ENCODE results near the gene TSKU. TPM values are rescaled to one million over a fixed set of nuclear protein-coding genes. Genes with fewer than 3 reads are reported as not detected.

Gene TSKU
- total RNA-seq, 4 donors from 2014 or later, result 19.1 to 60.6 (median 47.1) TPM

DNA sequence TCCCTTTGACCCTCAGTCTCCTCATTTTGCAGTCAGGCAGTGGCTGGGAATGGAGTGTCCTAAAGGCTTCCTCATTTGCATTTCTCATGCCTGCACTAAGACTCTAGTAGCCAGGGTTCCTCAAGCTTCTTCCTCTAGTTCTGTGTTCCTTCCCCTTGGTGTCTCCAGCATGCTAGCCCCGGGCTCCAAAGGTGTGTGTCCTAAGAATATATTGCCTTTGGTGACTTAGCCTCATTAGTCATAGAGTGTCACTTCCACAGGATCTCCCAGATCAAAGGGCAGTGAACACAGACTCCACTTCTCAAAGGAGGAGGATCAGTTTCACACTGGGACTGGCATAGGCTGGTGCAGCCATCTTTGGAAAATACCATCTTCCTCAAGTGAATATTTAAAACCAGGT lies 56.2 kb downstream of the TSKU start:
- intact Hi-C loops (cut with DNase I), result no loop called here

DNA sequence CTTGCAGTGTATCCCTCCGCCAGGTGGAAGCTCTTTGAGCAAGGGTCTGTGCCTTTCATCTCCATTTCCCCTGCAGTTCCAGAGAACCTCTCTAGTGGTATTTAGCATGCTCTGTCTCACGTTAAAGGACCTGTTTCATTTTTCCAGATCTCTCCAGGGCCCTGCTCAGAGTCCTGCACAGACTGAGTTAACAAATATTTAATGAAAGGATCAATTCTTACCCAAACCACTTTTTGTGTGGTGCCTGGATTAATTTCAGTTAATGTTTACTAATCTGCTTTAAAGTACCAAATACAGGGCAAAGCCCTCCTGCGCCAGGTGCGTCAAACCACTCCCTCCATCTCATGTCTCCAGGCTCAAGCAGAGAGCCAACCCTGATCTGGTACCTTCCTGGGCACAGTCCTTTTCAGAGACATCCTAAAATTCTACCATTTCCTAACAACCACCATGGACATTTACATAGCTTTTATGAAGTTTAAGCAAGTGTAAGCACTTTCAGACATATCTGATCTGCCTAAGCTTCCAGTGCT lies 58.8 kb downstream of the TSKU start:
- TF ChIP-seq POLR2AphosphoS5 (IDR thresholded peaks at IDR 0.05), result no peak
- TF ChIP-seq EP300 (IDR thresholded peaks at IDR 0.05), result no peak
- TF ChIP-seq POLR2A (IDR thresholded peaks at IDR 0.05; ENCODE audit: low read depth), result no peak
- TF ChIP-seq, protein P1, sequence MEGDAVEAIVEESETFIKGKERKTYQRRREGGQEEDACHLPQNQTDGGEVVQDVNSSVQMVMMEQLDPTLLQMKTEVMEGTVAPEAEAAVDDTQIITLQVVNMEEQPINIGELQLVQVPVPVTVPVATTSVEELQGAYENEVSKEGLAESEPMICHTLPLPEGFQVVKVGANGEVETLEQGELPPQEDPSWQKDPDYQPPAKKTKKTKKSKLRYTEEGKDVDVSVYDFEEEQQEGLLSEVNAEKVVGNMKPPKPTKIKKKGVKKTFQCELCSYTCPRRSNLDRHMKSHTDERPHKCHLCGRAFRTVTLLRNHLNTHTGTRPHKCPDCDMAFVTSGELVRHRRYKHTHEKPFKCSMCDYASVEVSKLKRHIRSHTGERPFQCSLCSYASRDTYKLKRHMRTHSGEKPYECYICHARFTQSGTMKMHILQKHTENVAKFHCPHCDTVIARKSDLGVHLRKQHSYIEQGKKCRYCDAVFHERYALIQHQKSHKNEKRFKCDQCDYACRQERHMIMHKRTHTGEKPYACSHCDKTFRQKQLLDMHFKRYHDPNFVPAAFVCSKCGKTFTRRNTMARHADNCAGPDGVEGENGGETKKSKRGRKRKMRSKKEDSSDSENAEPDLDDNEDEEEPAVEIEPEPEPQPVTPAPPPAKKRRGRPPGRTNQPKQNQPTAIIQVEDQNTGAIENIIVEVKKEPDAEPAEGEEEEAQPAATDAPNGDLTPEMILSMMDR (IDR thresholded peaks at IDR 0.05), result no peak

More for the DNA sequence above, 56.2 kb downstream of the TSKU start:
- no peak for DNase-seq (ENCODE audit: extremely low spot score)
- no peaks in the 10 kb centered on the region for H3K9me3 ChIP-seq
- H3K27me3 ChIP-seq, result peaks cover 0 to 11% (median 0%) of the 10 kb centered on the region in 4 donors
- H3K4me3 ChIP-seq, result no peak overlapping the region
- TF ChIP-seq EP300 (IDR thresholded peaks at IDR 0.05) (no peak), POLR2A (IDR thresholded peaks at IDR 0.05; ENCODE audit: low read depth) (no peak), POLR2AphosphoS5 (IDR thresholded peaks at IDR 0.05) (no peak)
- TF ChIP-seq, protein P1 (IDR thresholded peaks at IDR 0.05), result no peak
- H3K27ac ChIP-seq (replicated peaks in 1 of 4), result no peak overlapping the region
- peaks cover 9 to 28% (median 21%) of the 10 kb centered on the region in 4 donors for H3K4me1 ChIP-seq
- no peaks in the 10 kb centered on the region for H3K36me3 ChIP-seq
- 63% methylated on average over 1 of the region's 1 CpG for WGBS

DNA sequence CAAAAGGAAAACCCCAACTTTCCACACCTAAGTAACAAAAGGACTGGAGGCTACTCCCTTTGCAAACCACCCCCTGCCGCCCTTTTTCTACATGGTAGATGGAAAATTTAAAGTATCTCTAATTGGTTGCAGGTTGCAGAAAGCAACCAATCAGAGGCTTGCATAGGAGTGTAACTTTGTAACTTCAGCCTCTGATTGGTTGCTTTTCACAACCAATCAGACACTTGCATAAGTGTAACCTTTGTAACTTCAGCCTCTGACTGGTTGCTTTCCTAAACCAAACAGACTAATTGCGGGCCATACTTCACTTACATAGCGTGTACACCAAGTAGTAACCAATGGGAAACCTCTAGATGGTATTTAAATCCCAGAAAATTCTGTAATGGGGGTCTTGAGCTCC lies 60.8 kb downstream of the TSKU start:
- H3K36me3 ChIP-seq, result no peaks in the 10 kb centered on the region
- no peak overlapping the region for H3K4me3 ChIP-seq
- no peak for DNase-seq (ENCODE audit: extremely low spot score)
- intact Hi-C loops (cut with DNase I), result no loop called here
- no peak overlapping the region for H3K27ac ChIP-seq (replicated peaks in 1 of 4)
- TF ChIP-seq POLR2AphosphoS5 (IDR thresholded peaks at IDR 0.05) (no peak), POLR2A (IDR thresholded peaks at IDR 0.05; ENCODE audit: low read depth) (no peak), EP300 (IDR thresholded peaks at IDR 0.05) (no peak)
- TF ChIP-seq, protein P1 (IDR thresholded peaks at IDR 0.05), result no peak
- H3K27me3 ChIP-seq, result peaks cover 0 to 11% (median 0%) of the 10 kb centered on the region in 4 donors
- 94% methylated on average over 3 of the region's 3 CpGs for WGBS
- H3K4me1 ChIP-seq, result peaks cover 0 to 9% (median 7%) of the 10 kb centered on the region in 4 donors
- H3K9me3 ChIP-seq, result no peaks in the 10 kb centered on the region

More for the DNA sequence above, 58.8 kb downstream of the TSKU start:
- Histone ChIP-seq H3K4me3 (no peak overlapping the region), H3K9me3 (no peaks in the 10 kb centered on the region), H3K4me1 (peaks cover 3 to 17% (median 10%) of the 10 kb centered on the region in 4 donors), H3K27ac (replicated peaks in 1 of 4) (no peak overlapping the region), H3K36me3 (no peaks in the 10 kb centered on the region), H3K27me3 (peaks cover 0 to 11% (median 0%) of the 10 kb centered on the region in 4 donors)
- intact Hi-C loops (cut with DNase I), result no loop called here
- WGBS, result 89% methylated on average over 4 of the region's 4 CpGs
- no peak for DNase-seq (ENCODE audit: extremely low spot score)

DNA sequence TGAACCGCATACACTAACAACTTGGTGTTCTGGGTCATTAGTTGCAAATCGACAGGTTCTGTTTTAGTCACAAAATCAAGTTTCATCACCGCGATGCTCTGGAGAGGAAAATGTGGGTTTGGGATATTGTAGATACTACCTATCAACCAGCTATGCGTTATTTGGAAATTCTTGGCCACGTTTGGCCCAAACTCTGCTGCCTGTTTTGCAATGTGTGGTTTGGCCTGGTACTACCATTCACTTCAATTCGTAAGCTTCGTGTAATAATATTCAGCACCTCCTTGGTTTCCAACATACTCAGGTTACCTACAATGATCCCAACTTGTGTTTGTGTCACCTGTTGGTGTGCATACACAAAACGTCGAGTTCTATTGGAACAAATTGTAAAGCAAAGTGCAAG lies 61.4 kb downstream of the TSKU start:
- intact Hi-C loops (cut with DNase I), result no loop called here
- no peak for DNase-seq (ENCODE audit: extremely low spot score)
- H3K9me3 ChIP-seq, result no peaks in the 10 kb centered on the region
- H3K27me3 ChIP-seq, result peaks cover 0 to 11% (median 0%) of the 10 kb centered on the region in 4 donors
- H3K4me1 ChIP-seq, result peaks cover 0 to 9% (median 7%) of the 10 kb centered on the region in 4 donors
- no peak overlapping the region for H3K4me3 ChIP-seq
- TF ChIP-seq POLR2AphosphoS5 (IDR thresholded peaks at IDR 0.05) (no peak), POLR2A (IDR thresholded peaks at IDR 0.05; ENCODE audit: low read depth) (no peak)
- TF ChIP-seq, protein P1 (IDR thresholded peaks at IDR 0.05), result no peak
- no peaks in the 10 kb centered on the region for H3K36me3 ChIP-seq
- 89% methylated on average over 10 of the region's 10 CpGs for WGBS
- H3K27ac ChIP-seq (replicated peaks in 1 of 4), result no peak overlapping the region

DNA sequence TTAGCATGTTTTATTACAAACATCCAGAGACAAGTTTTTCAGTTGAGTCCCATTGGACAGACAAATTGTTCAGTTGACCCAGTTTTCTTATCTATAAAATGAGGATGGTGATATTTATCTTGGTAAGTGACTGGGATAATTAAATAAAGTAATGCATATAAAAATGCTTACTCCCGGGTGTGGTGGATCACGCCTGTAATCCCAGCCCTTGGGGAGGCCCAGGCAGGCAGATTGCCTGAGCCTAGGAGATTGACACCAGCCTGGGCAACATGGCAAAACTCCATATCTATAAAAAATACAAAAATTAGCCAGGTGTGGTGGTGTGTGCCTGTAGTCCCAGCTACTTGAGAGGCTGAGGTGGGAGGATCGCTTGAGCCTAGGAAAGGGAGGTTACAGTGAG lies 61.9 kb downstream of the TSKU start:
- Histone ChIP-seq H3K4me1 (peaks cover 0 to 9% (median 8%) of the 10 kb centered on the region in 4 donors), H3K27ac (replicated peaks in 1 of 4) (no peak overlapping the region), H3K27me3 (peaks cover 0 to 11% (median 0%) of the 10 kb centered on the region in 4 donors), H3K36me3 (no peaks in the 10 kb centered on the region), H3K9me3 (no peaks in the 10 kb centered on the region), H3K4me3 (no peak overlapping the region)
- WGBS, result 100% methylated on average over 3 of the region's 3 CpGs
- DNase-seq (ENCODE audit: extremely low spot score), result no peak
- TF ChIP-seq EP300 (IDR thresholded peaks at IDR 0.05) (no peak), POLR2A (IDR thresholded peaks at IDR 0.05; ENCODE audit: low read depth) (no peak), POLR2AphosphoS5 (IDR thresholded peaks at IDR 0.05) (no peak)
- TF ChIP-seq, protein P1 (IDR thresholded peaks at IDR 0.05), result no peak
- intact Hi-C loops (cut with DNase I), result no loop called here
